ENCODE results near the gene SSBP2.

DNA sequence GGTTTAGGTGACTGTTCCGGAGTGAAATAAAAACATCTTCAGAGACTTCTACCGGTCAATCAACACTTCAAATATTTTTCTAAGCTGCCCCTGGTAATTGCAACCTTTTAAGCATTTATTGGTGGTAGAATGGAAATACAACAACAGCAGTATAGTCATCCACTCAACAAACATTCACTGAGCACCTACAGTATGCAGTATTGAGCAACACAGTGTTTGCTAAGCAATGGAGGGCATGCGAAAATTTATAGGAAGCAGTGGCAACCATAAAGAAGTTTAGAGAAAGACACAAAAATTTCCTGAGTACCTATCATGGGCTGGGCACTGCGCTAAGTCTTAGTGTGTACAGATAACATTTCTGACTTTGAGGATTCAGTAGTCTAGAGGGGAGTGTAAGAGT is 12.0 kb upstream of the SSBP2 start:
- TF ChIP-seq, protein P1, sequence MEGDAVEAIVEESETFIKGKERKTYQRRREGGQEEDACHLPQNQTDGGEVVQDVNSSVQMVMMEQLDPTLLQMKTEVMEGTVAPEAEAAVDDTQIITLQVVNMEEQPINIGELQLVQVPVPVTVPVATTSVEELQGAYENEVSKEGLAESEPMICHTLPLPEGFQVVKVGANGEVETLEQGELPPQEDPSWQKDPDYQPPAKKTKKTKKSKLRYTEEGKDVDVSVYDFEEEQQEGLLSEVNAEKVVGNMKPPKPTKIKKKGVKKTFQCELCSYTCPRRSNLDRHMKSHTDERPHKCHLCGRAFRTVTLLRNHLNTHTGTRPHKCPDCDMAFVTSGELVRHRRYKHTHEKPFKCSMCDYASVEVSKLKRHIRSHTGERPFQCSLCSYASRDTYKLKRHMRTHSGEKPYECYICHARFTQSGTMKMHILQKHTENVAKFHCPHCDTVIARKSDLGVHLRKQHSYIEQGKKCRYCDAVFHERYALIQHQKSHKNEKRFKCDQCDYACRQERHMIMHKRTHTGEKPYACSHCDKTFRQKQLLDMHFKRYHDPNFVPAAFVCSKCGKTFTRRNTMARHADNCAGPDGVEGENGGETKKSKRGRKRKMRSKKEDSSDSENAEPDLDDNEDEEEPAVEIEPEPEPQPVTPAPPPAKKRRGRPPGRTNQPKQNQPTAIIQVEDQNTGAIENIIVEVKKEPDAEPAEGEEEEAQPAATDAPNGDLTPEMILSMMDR (IDR thresholded peaks at IDR 0.05): no peak
- TF ChIP-seq POLR2A (IDR thresholded peaks at IDR 0.05): no peak

Data from esophagus squamous epithelium (tissue), 4 donors.